Skin epidermis (tissue), 12 donors: ENCODE results near the gene KCNK5.

ENCODE experiments used
- H3K27ac ChIP-seq, 21 experiments: fragments of 200-600 bp; sonication (generic) in 11 of 21; one replicate each; pipeline ENCODE4 v1.5.0; 2020; ENCODE audit warnings: mild to moderate bottlenecking in 3 of 21, inconsistent platforms in 2 of 21, moderate library complexity in 2 of 21
- H3K4me3 ChIP-seq, 7 experiments: fragments of 200-600 bp; sonication (generic) in 2 of 7; one replicate each; pipeline ENCODE4 v1.5.0; 2020; ENCODE audit warnings: inconsistent platforms in 2 of 7, mild to moderate bottlenecking in 2 of 7, moderate library complexity in 1 of 7

KCNK5 gene

GRCh38 chr6:39156801-39157200 lies 72.5 kb downstream of the KCNK5 start:
- Histone ChIP-seq H3K27ac (no peak overlapping the region), H3K4me3 (no peak overlapping the region)

GRCh38 chr6:39154705-39155104 lies 74.6 kb downstream of the KCNK5 start:
- no peak overlapping the region for H3K27ac ChIP-seq
- H3K4me3 ChIP-seq: no peak overlapping the region

- Histone ChIP-seq H3K4me3 (no peak overlapping the region), H3K27ac (no peak overlapping the region)
These were observed 75.4 kb downstream of the KCNK5 start for GRCh38 chr6:39153766-39154397.

GRCh38 chr6:39152262-39152661 lies 77.0 kb downstream of the KCNK5 start:
- no peak overlapping the region for H3K4me3 ChIP-seq
- H3K27ac ChIP-seq: peak overlapping the region in 1 of 21 experiments; percentile 31

- H3K27ac ChIP-seq: peak overlapping the region in 1 of 21 experiments; percentile 31
- H3K4me3 ChIP-seq: no peak overlapping the region
These were observed 78.1 kb downstream of the KCNK5 start for GRCh38 chr6:39151211-39151610.

GRCh38 chr6:39144481-39145173 lies 84.6 kb downstream of the KCNK5 start:
- no peak overlapping the region for H3K4me3 ChIP-seq
- peak overlapping the region in 3 of 21 experiments; percentile 33 to 65 (median 56) for H3K27ac ChIP-seq

- Histone ChIP-seq H3K4me3 (no peak overlapping the region), H3K27ac (peak overlapping the region in 7 of 21 experiments; percentile 7 to 75 (median 34))
These were observed 85.9 kb downstream of the KCNK5 start for GRCh38 chr6:39143238-39143930.

GRCh38 chr6:39140556-39141167 lies 88.6 kb downstream of the KCNK5 start:
- Histone ChIP-seq H3K27ac (peak overlapping the region in 1 of 21 experiments; percentile 58), H3K4me3 (no peak overlapping the region)
